ENCODE data around the gene FRMD4A. TPM values are rescaled to one million over a fixed set of nuclear protein-coding genes. Genes with fewer than 3 reads are reported as not detected.

The FRMD4A gene
- polyA plus RNA-seq, 1 of the 3 experiments (the other 2 are of a cell fraction): 37.7 TPM

GRCh38 chr10:14236341-14236740, 94.4 kb downstream of the FRMD4A start:
- no peaks in the 10 kb centered on the region for H3K79me2 ChIP-seq (ENCODE audit: insufficient read depth)
- H3K4me3 ChIP-seq (ENCODE audit: low read depth in 2 of 2, low read length in 1 of 2): no peak overlapping the region
- DNase-seq: no peak
- no peak for TF ChIP-seq JUND (IDR thresholded peaks at IDR 0.05)
- H3K9me3 ChIP-seq: no peaks in the 10 kb centered on the region
- no peak overlapping the region for H3K27ac ChIP-seq (ENCODE audit: low read depth in 2 of 2, low read length in 1 of 2)
- H2AFZ ChIP-seq (ENCODE audit: low read depth): no peak overlapping the region
- H3K27me3 ChIP-seq (ENCODE audit: insufficient read depth): no peaks in the 10 kb centered on the region
- CTCF ChIA-PET: no interaction called here
- no peaks in the 10 kb centered on the region for H3K9me2 ChIP-seq
- H3F3A ChIP-seq (replicated peaks; ENCODE audit: insufficient read depth): no peaks in the 10 kb centered on the region
- WGBS (ENCODE audit: low lambda C conversion rate): 10% methylated on average over 6 of the region's 6 CpGs
- H4K20me1 ChIP-seq (ENCODE audit: insufficient read depth): no peaks in the 10 kb centered on the region
- H3K4me1 ChIP-seq (ENCODE audit: control insufficient read depth in 1 of 2, insufficient read depth in 2 of 2, low read depth in 1 of 2, low read length in 1 of 2): peaks cover 0 to 4% of the 10 kb centered on the region in 2 experiments; a peak in 1 of 4 replicates
- no peaks in the 10 kb centered on the region for H3K36me3 ChIP-seq (replicated peaks in 1 of 2; ENCODE audit: control insufficient read depth in 1 of 2, insufficient read depth in 2 of 2, low read length in 1 of 2)
- POLR2A ChIA-PET: no interaction called here
- no peak overlapping the region for H3K4me2 ChIP-seq
- no peak overlapping the region for H3K9ac ChIP-seq

GRCh38 chr10:14235566-14236195, 95.0 kb downstream of the FRMD4A start:
- TF ChIP-seq TEAD4 (IDR thresholded peaks at IDR 0.05; ENCODE audit: borderline replicate concordance, insufficient read depth): no peak
- TF ChIP-seq CTCF (IDR thresholded peaks at IDR 0.05): no peak
- no peak for TF ChIP-seq ZBTB33 (IDR thresholded peaks at IDR 0.05; ENCODE audit: borderline replicate concordance, low read depth)
- TF ChIP-seq RAD21 (IDR thresholded peaks at IDR 0.05; ENCODE audit: low read length): no peak
- no peak for TF ChIP-seq MXI1 (IDR thresholded peaks at IDR 0.05; ENCODE audit: low read depth, low read length)
- TF ChIP-seq TAF1 (IDR thresholded peaks at IDR 0.05; ENCODE audit: borderline replicate concordance, low read depth, low read length): no peak
- no peak for TF ChIP-seq JUND (IDR thresholded peaks at IDR 0.05)
- TF ChIP-seq RFX5 (IDR thresholded peaks at IDR 0.05; ENCODE audit: low read length): no peak
- TF ChIP-seq USF1 (IDR thresholded peaks at IDR 0.05; ENCODE audit: borderline replicate concordance, low read depth): no peak
- TF ChIP-seq CHD2 (IDR thresholded peaks at IDR 0.05; ENCODE audit: low read length, partially characterized antibody): no peak
- TF ChIP-seq SMC3 (IDR thresholded peaks at IDR 0.05; ENCODE audit: low read depth, low read length): no peak
- TF ChIP-seq REST (IDR thresholded peaks at IDR 0.05; ENCODE audit: low read depth, low read length): no peak
- Histone ChIP-seq H3K9me2 (no peaks in the 10 kb centered on the region), H3K36me3 (replicated peaks in 1 of 2; ENCODE audit: control insufficient read depth in 1 of 2, insufficient read depth in 2 of 2, low read length in 1 of 2) (no peaks in the 10 kb centered on the region), H3K4me3 (ENCODE audit: low read depth in 2 of 2, low read length in 1 of 2) (no peak overlapping the region), H3K79me2 (ENCODE audit: insufficient read depth) (no peaks in the 10 kb centered on the region), H3F3A (replicated peaks; ENCODE audit: insufficient read depth) (no peaks in the 10 kb centered on the region), H3K27me3 (ENCODE audit: insufficient read depth) (no peaks in the 10 kb centered on the region), H3K9me3 (no peaks in the 10 kb centered on the region), H2AFZ (ENCODE audit: low read depth) (no peak overlapping the region), H3K4me2 (no peak overlapping the region), H4K20me1 (ENCODE audit: insufficient read depth) (no peaks in the 10 kb centered on the region), H3K27ac (ENCODE audit: low read depth in 2 of 2, low read length in 1 of 2) (no peak overlapping the region), H3K4me1 (ENCODE audit: control insufficient read depth in 1 of 2, insufficient read depth in 2 of 2, low read depth in 1 of 2, low read length in 1 of 2) (peaks cover 0 to 4% of the 10 kb centered on the region in 2 experiments; a peak in 1 of 4 replicates), H3K9ac (no peak overlapping the region)
- CTCF ChIA-PET: no interaction called here
- DNase-seq: no peak
- WGBS (ENCODE audit: low lambda C conversion rate): 54% methylated on average over 11 of the region's 11 CpGs
- POLR2A ChIA-PET: no interaction called here
